B cell (primary cell): ENCODE measurements around the gene TRNP1. TPM values are rescaled to one million over a fixed set of nuclear protein-coding genes. Genes with fewer than 3 reads are reported as not detected.

ENCODE experiments used
- ATAC-seq: fragments of 200-7000 bp; cut with Tn5 transposase; one replicate; pipeline ENCODE4 v1.10.0; 2021; ENCODE audit warnings: low read depth, mild to moderate bottlenecking, moderate number of reproducible peaks, moderate library complexity
- CTCF ChIA-PET: fragments of 350-600 bp; sonication (Branson Sonifier 250); formaldehyde crosslinking; loops from one replicate; lab custom pipeline; 2021; ENCODE audit warnings: antibody characterized with exemption, inconsistent platforms; lab: Charles Lee
- POLR2A ChIA-PET: fragments of 350-600 bp; sonication (Branson Sonifier 250); formaldehyde crosslinking; loops from one replicate; lab custom pipeline; 2021; ENCODE audit warnings: antibody characterized with exemption; lab: Charles Lee
- DNase-seq: peaks from one replicate; pipeline ENCODE4 v3.0.0; 2013
- H2AFZ ChIP-seq: 2 replicates; pipeline ENCODE4 v1.6.1; 2012; ENCODE audit warnings: mild to moderate bottlenecking, low read depth, low read length; ENCODE audit not compliant: insufficient read depth, poor library complexity, severe bottlenecking
- H3K27ac ChIP-seq, 2 donors: 1 replicate in 1 of 2; 2 replicates in 1 of 2; pipeline ENCODE4 v1.5.1; 2012 to 2013; ENCODE audit warnings: low read length in 2 of 2, mild to moderate bottlenecking in 2 of 2, moderate library complexity in 1 of 2
- H3K27me3 ChIP-seq, 4 experiments: fragments of 200-600 bp in 1 of 4; sonication (generic) in 1 of 4; replicated peaks in 1 of 4; 1 replicate in 2 of 4; 2 replicates in 2 of 4; pipeline versions ENCODE4 v1.6.1 to v1.7.0; 2013 to 2016; ENCODE audit warnings: low read length in 3 of 4, mild to moderate bottlenecking in 2 of 4, mixed read lengths in 1 of 4, moderate library complexity in 1 of 4; ENCODE audit not compliant: insufficient read depth in 4 of 4, control insufficient read depth in 3 of 4; ENCODE audit errors: control extremely low read depth in 1 of 4
- H3K36me3 ChIP-seq, 2 experiments: replicated peaks in 1 of 2; 1 replicate in 1 of 2; 2 replicates in 1 of 2; pipeline versions ENCODE4 v1.6.1 to v1.7.1; 2013; ENCODE audit warnings: low read length in 1 of 2; ENCODE audit not compliant: insufficient read depth in 2 of 2, control insufficient read depth in 1 of 2; ENCODE audit errors: control extremely low read depth in 1 of 2, extremely low read depth in 1 of 2
- H3K4me1 ChIP-seq, 2 donors: fragments of 200-600 bp in 1 of 2; sonication (generic) in 1 of 2; 1 replicate in 1 of 2; 2 replicates in 1 of 2; pipeline versions ENCODE4 v1.5.1 to v1.6.1; 2013 to 2017; ENCODE audit warnings: low read length in 2 of 2; ENCODE audit not compliant: control insufficient read depth in 2 of 2, insufficient read depth in 2 of 2
- H3K4me2 ChIP-seq: replicated peaks from 2 replicates; pipeline ENCODE3; 2012; ENCODE audit warnings: mild to moderate bottlenecking, low read depth, low read length; ENCODE audit not compliant: poor library complexity, severe bottlenecking
- H3K4me3 ChIP-seq, 5 experiments: fragments of 200-600 bp in 1 of 5; sonication (generic) in 1 of 5; 1 replicate in 3 of 5; 2 replicates in 2 of 5; pipeline versions ENCODE4 v1.5.1 to v1.7.0; 2011 to 2016; ENCODE audit warnings: low read length in 4 of 5, mild to moderate bottlenecking in 4 of 5, low read depth in 2 of 5, control low read depth in 1 of 5, moderate library complexity in 1 of 5; ENCODE audit not compliant: insufficient read depth in 1 of 5; ENCODE audit errors: control extremely low read depth in 1 of 5, extremely low read depth in 1 of 5
- H3K79me2 ChIP-seq: fragments of 200-600 bp; sonication (generic); one replicate; pipeline ENCODE4 v1.6.0; 2016; ENCODE audit warnings: low read length; ENCODE audit not compliant: control insufficient read depth, insufficient read depth
- H3K9ac ChIP-seq: fragments of 200-600 bp; sonication (generic); 2 replicates; pipeline ENCODE4 v1.6.1; 2017; ENCODE audit warnings: mild to moderate bottlenecking, low read length, moderate library complexity
- H3K9me3 ChIP-seq, 3 donors: one replicate each; pipeline versions ENCODE4 v1.6.1 to v1.7.1; 2013; ENCODE audit warnings: low read length in 2 of 3; ENCODE audit not compliant: control insufficient read depth in 2 of 3, insufficient read depth in 1 of 3; ENCODE audit errors: control extremely low read depth in 1 of 3
- H4K20me1 ChIP-seq: 2 replicates; pipeline ENCODE4 v1.6.0; 2012; ENCODE audit warnings: mild to moderate bottlenecking, low read length; ENCODE audit not compliant: insufficient read depth, control insufficient read depth, poor library complexity, severe bottlenecking
- H3K27ac Mint-ChIP-seq: one replicate; pipeline ENCODE4 v1.8.0; 2021; ENCODE audit warnings: mixed read lengths
- H3K27me3 Mint-ChIP-seq: one replicate; pipeline ENCODE4 v1.8.0; 2021; ENCODE audit warnings: mixed read lengths
- H3K4me1 Mint-ChIP-seq: one replicate; pipeline ENCODE4 v1.8.0; 2021; ENCODE audit warnings: mixed read lengths
- H3K4me3 Mint-ChIP-seq: one replicate; pipeline ENCODE4 v1.8.0; 2021; ENCODE audit warnings: mixed read lengths
- H3K9me3 Mint-ChIP-seq: one replicate; pipeline ENCODE4 v1.8.0; 2022; ENCODE audit warnings: mixed read lengths; ENCODE audit not compliant: insufficient read depth
- CTCF ChIP-seq: fragments of 200-600 bp; IDR thresholded peaks from one replicate; pipeline ENCODE4 v1.8.0; 2022; ENCODE audit warnings: antibody characterized with exemption, mild to moderate bottlenecking
- EZH2 ChIP-seq: IDR thresholded peaks from 2 replicates; pipeline ENCODE4 v1.6.1; 2012; ENCODE audit warnings: borderline replicate concordance, low read depth, mild to moderate bottlenecking, moderate library complexity, low read length; ENCODE audit not compliant: insufficient read depth, poor library complexity, severe bottlenecking
- WGBS: methylation state at CpG from one replicate; pipeline ENCODE4 v1.1.5; 2013; ENCODE audit warnings: missing lambda C conversion rate; ENCODE audit not compliant: insufficient coverage; 5-methylcytosine and 5-hydroxymethylcytosine counted together
- intact Hi-C: fragments of 100-400 bp; cut with micrococcal nuclease; formaldehyde crosslinking; loops from one replicate; pipeline ENCODE4 v1.10.0; 2022
- polyA plus RNA-seq: library from polyadenylated mRNA; depleted of rRNA; stranded (reverse); fragments of >200 nt; gene quantifications from 2 replicates; pipeline ENCODE4 v1.2.3, GENCODE V29; 2012
- total RNA-seq, 2 donors: library from RNA; stranded (reverse); fragments of 120-200 nt in 1 of 2; gene quantifications; 1 replicate in 1 of 2; 2 replicates in 1 of 2; pipeline versions ENCODE4 v1.2.3 to v1.2.4, GENCODE V29; 2013 to 2022

The TRNP1 gene
- total and polyA plus RNA-seq, 2 donors (not counting 1 experiment from before 2014, with no cell fraction given): 0.54 to 2.3 TPM

- no peak overlapping the region for H3K27ac ChIP-seq
- Mint-ChIP-seq H3K9me3 (no peaks in the 10 kb centered on the region), H3K4me1 (peaks cover 15% of the 10 kb centered on the region), H3K27me3 (peaks cover 3% of the 10 kb centered on the region), H3K27ac (no peak overlapping the region), H3K4me3 (no peak overlapping the region)
- WGBS: no CpG with 5 or more reads among the region's 7 CpGs
- H3K4me3 ChIP-seq: no peak overlapping the region
- H4K20me1 ChIP-seq: no peaks in the 10 kb centered on the region
- no peak for ATAC-seq
- no peak overlapping the region for H3K4me2 ChIP-seq
- peaks cover 0 to 5% (median 0%) of the 10 kb centered on the region in 4 experiments for H3K27me3 ChIP-seq
- H3K4me1 ChIP-seq: peaks cover 6 to 15% of the 10 kb centered on the region in 2 donors
- CTCF ChIA-PET: interaction anchor here (0.6 to 6.7 kb wide), 11 partner anchors 12 to 562 kb away, joined by 3 to 388 read pairs (median 19); partner anchors contain the start of genes AHDC1 and TRNP1
- H3K9me3 ChIP-seq: no peaks in the 10 kb centered on the region
- no peak overlapping the region for H3K9ac ChIP-seq
- TF ChIP-seq CTCF: no peak
- no peak for TF ChIP-seq EZH2
- no peaks in the 10 kb centered on the region for H3K36me3 ChIP-seq
- intact Hi-C loops: no loop called here
- POLR2A ChIA-PET: no interaction called here
- H2AFZ ChIP-seq: no peak overlapping the region
- no peak for DNase-seq
- no peaks in the 10 kb centered on the region for H3K79me2 ChIP-seq
These were observed 49.2 kb downstream of the TRNP1 start for GRCh38 chr1:27042670-27043069.

GRCh38 chr1:27044613-27045151 lies 51.2 kb downstream of the TRNP1 start:
- ChIA-PET CTCF (interaction anchor here (0.6 to 6.7 kb wide), 41 partner anchors 8 to 681 kb away, joined by 3 to 388 read pairs (median 4); partner anchors contain the start of genes AHDC1, FAM76A, SLC9A1 and TENT5B), POLR2A (no interaction called here)
- Histone ChIP-seq H3K27ac (no peak overlapping the region), H3K4me1 (peaks cover 6 to 15% of the 10 kb centered on the region in 2 donors), H3K36me3 (no peaks in the 10 kb centered on the region), H3K9me3 (no peaks in the 10 kb centered on the region), H3K27me3 (peaks cover 0 to 5% (median 0%) of the 10 kb centered on the region in 4 experiments), H3K4me3 (peak overlapping the region in 4 of 5 experiments; percentile 6 to 51 (median 36)), H3K4me2 (peak overlapping the region; percentile 66), H3K79me2 (no peaks in the 10 kb centered on the region), H2AFZ (peak overlapping the region; percentile 62), H4K20me1 (no peaks in the 10 kb centered on the region), H3K9ac (peak overlapping the region; percentile 32)
- Mint-ChIP-seq H3K27me3 (peaks cover 3% of the 10 kb centered on the region), H3K9me3 (no peaks in the 10 kb centered on the region), H3K4me3 (peak overlapping the region; percentile 52), H3K27ac (peak overlapping the region; percentile 6), H3K4me1 (peaks cover 15% of the 10 kb centered on the region)
- DNase-seq (peak; percentile 88), ATAC-seq (peak; percentile 94)
- intact Hi-C loops: loop anchor here (1.0 to 2.0 kb wide), 5 partner anchors 47 to 350 kb away; no protein-coding TSS in a partner anchor
- WGBS: 4% methylated on average over 8 of the region's 12 CpGs
- TF ChIP-seq CTCF: peak; percentile 97
- TF ChIP-seq EZH2: no peak
